ENCODE data around the gene AP3S2. TPM values are rescaled to one million over a fixed set of nuclear protein-coding genes. Genes with fewer than 3 reads are reported as not detected.

The AP3S2 gene
- 42.3 to 67.9 TPM (median 47.0 TPM) in 5 replicates for total RNA-seq (2022; extraction: Qiagen RNA extraction)

GRCh38 chr15:89893696-89894447 is at the start of gene AP3S2:
Gene AP3S2 (minus strand): TSS chr15:89893994. CDS start chr15:89893949, 45 bp downstream.

GRCh38 chr15:89912674-89913396 is 19.0 kb upstream of the AP3S2 start, which contains the start of gene ARPIN:
Gene ARPIN (minus strand): TSS chr15:89912952. CDS start chr15:89912835, 117 bp downstream.

Other genes with a start within 250 kb of the AP3S2 start
- gene KIF7, start 238.5 kb downstream of the AP3S2 start, total RNA-seq (2022; extraction: Qiagen RNA extraction), result 2.8 to 5.2 TPM (median 4.0 TPM) in 5 replicates
- gene PLIN1, start 214.6 kb downstream of the AP3S2 start, total RNA-seq (2022; extraction: Qiagen RNA extraction), result 0.06 to 0.09 TPM (median 0.08 TPM) in 5 replicates
- 7.4 to 9.9 TPM (median 8.5 TPM) in 5 replicates for gene PEX11A, start 203.2 kb downstream of the AP3S2 start, total RNA-seq (2022; extraction: Qiagen RNA extraction)
- gene WDR93, start 203.2 kb downstream of the AP3S2 start, total RNA-seq (2022; extraction: Qiagen RNA extraction), result 0.10 to 0.27 TPM (median 0.17 TPM) in 5 replicates
- 1.7 to 6.0 TPM (median 4.4 TPM) in 5 replicates for gene MESP1, start 142.7 kb downstream of the AP3S2 start, total RNA-seq (2022; extraction: Qiagen RNA extraction)
- gene MESP2, start 117.7 kb downstream of the AP3S2 start, total RNA-seq (2022; extraction: Qiagen RNA extraction), result 0.25 to 0.63 TPM (median 0.45 TPM) in 4 of 5 replicates, not detected in the other
- gene ANPEP, start 79.1 kb downstream of the AP3S2 start, total RNA-seq (2022; extraction: Qiagen RNA extraction), result 80.3 to 96.8 TPM (median 90.1 TPM) in 5 replicates
- gene ARPIN, start 19.0 kb upstream of the AP3S2 start, total RNA-seq (2022; extraction: Qiagen RNA extraction), result 10.3 to 14.4 TPM (median 13.8 TPM) in 5 replicates
- 12.5 to 19.9 TPM (median 17.5 TPM) in 5 replicates for gene ZNF710, start 107.3 kb upstream of the AP3S2 start, total RNA-seq (2022; extraction: Qiagen RNA extraction)
- 38.9 to 51.0 TPM (median 45.3 TPM) in 5 replicates for gene IDH2, start 208.5 kb upstream of the AP3S2 start, total RNA-seq (2022; extraction: Qiagen RNA extraction)